ENCODE data around the gene SEMA6D.

Gene SEMA6D

GRCh38 chr15:47750740-47751262 lies 33.5 kb downstream of the SEMA6D start:
- no peaks in the 10 kb centered on the region for H3K36me3 ChIP-seq (ENCODE audit: control insufficient read depth, insufficient read depth, low read length)
- no peaks in the 10 kb centered on the region for H3K27me3 ChIP-seq (ENCODE audit: control insufficient read depth, insufficient read depth, low read length)
- H3K9me3 ChIP-seq (ENCODE audit: control insufficient read depth, low read length): no peaks in the 10 kb centered on the region
- H3K4me1 ChIP-seq (ENCODE audit: control insufficient read depth, insufficient read depth, low read length): no peaks in the 10 kb centered on the region
- no peak overlapping the region for H3K4me3 ChIP-seq (ENCODE audit: low read length)
- no peak overlapping the region for H3K9ac ChIP-seq (ENCODE audit: low read length)

- no peak overlapping the region for H3K9ac ChIP-seq (ENCODE audit: low read length)
- H3K4me3 ChIP-seq (ENCODE audit: low read length): no peak overlapping the region
- no peaks in the 10 kb centered on the region for H3K9me3 ChIP-seq (ENCODE audit: control insufficient read depth, low read length)
- no peaks in the 10 kb centered on the region for H3K27me3 ChIP-seq (ENCODE audit: control insufficient read depth, insufficient read depth, low read length)
- no peaks in the 10 kb centered on the region for H3K36me3 ChIP-seq (ENCODE audit: control insufficient read depth, insufficient read depth, low read length)
- H3K4me1 ChIP-seq (ENCODE audit: control insufficient read depth, insufficient read depth, low read length): no peaks in the 10 kb centered on the region
These were observed 36.3 kb downstream of the SEMA6D start for GRCh38 chr15:47753591-47753990.

- Histone ChIP-seq H3K36me3 (ENCODE audit: control insufficient read depth, insufficient read depth, low read length) (no peaks in the 10 kb centered on the region), H3K4me3 (ENCODE audit: low read length) (no peak overlapping the region), H3K9me3 (ENCODE audit: control insufficient read depth, low read length) (no peaks in the 10 kb centered on the region), H3K27me3 (ENCODE audit: control insufficient read depth, insufficient read depth, low read length) (no peaks in the 10 kb centered on the region), H3K4me1 (ENCODE audit: control insufficient read depth, insufficient read depth, low read length) (no peaks in the 10 kb centered on the region), H3K9ac (ENCODE audit: low read length) (no peak overlapping the region)
These were observed 37.0 kb downstream of the SEMA6D start for GRCh38 chr15:47754312-47754711.

GRCh38 chr15:47755941-47756340 lies 38.6 kb downstream of the SEMA6D start:
- no peak overlapping the region for H3K9ac ChIP-seq (ENCODE audit: low read length)
- no peaks in the 10 kb centered on the region for H3K4me1 ChIP-seq (ENCODE audit: control insufficient read depth, insufficient read depth, low read length)
- no peak overlapping the region for H3K4me3 ChIP-seq (ENCODE audit: low read length)
- no peaks in the 10 kb centered on the region for H3K9me3 ChIP-seq (ENCODE audit: control insufficient read depth, low read length)
- no peaks in the 10 kb centered on the region for H3K27me3 ChIP-seq (ENCODE audit: control insufficient read depth, insufficient read depth, low read length)
- H3K36me3 ChIP-seq (ENCODE audit: control insufficient read depth, insufficient read depth, low read length): no peaks in the 10 kb centered on the region

- Histone ChIP-seq H3K9ac (ENCODE audit: low read length) (no peak overlapping the region), H3K9me3 (ENCODE audit: control insufficient read depth, low read length) (no peaks in the 10 kb centered on the region), H3K27me3 (ENCODE audit: control insufficient read depth, insufficient read depth, low read length) (no peaks in the 10 kb centered on the region), H3K4me1 (ENCODE audit: control insufficient read depth, insufficient read depth, low read length) (no peaks in the 10 kb centered on the region), H3K4me3 (ENCODE audit: low read length) (no peak overlapping the region), H3K36me3 (ENCODE audit: control insufficient read depth, insufficient read depth, low read length) (no peaks in the 10 kb centered on the region)
These were observed 39.6 kb downstream of the SEMA6D start for GRCh38 chr15:47756872-47757271.

GRCh38 chr15:47757331-47757730 lies 40.0 kb downstream of the SEMA6D start:
- Histone ChIP-seq H3K4me3 (ENCODE audit: low read length) (no peak overlapping the region), H3K4me1 (ENCODE audit: control insufficient read depth, insufficient read depth, low read length) (no peaks in the 10 kb centered on the region), H3K27me3 (ENCODE audit: control insufficient read depth, insufficient read depth, low read length) (no peaks in the 10 kb centered on the region), H3K9ac (ENCODE audit: low read length) (no peak overlapping the region), H3K9me3 (ENCODE audit: control insufficient read depth, low read length) (no peaks in the 10 kb centered on the region), H3K36me3 (ENCODE audit: control insufficient read depth, insufficient read depth, low read length) (no peaks in the 10 kb centered on the region)

GRCh38 chr15:47762621-47763020 lies 45.3 kb downstream of the SEMA6D start:
- Histone ChIP-seq H3K4me1 (ENCODE audit: control insufficient read depth, insufficient read depth, low read length) (no peaks in the 10 kb centered on the region), H3K4me3 (ENCODE audit: low read length) (no peak overlapping the region), H3K9me3 (ENCODE audit: control insufficient read depth, low read length) (no peaks in the 10 kb centered on the region), H3K27me3 (ENCODE audit: control insufficient read depth, insufficient read depth, low read length) (no peaks in the 10 kb centered on the region), H3K36me3 (ENCODE audit: control insufficient read depth, insufficient read depth, low read length) (no peaks in the 10 kb centered on the region), H3K9ac (ENCODE audit: low read length) (no peak overlapping the region)

GRCh38 chr15:47764666-47765065 lies 47.4 kb downstream of the SEMA6D start:
- Histone ChIP-seq H3K27me3 (ENCODE audit: control insufficient read depth, insufficient read depth, low read length) (no peaks in the 10 kb centered on the region), H3K4me1 (ENCODE audit: control insufficient read depth, insufficient read depth, low read length) (no peaks in the 10 kb centered on the region), H3K9me3 (ENCODE audit: control insufficient read depth, low read length) (no peaks in the 10 kb centered on the region), H3K4me3 (ENCODE audit: low read length) (no peak overlapping the region), H3K9ac (ENCODE audit: low read length) (no peak overlapping the region), H3K36me3 (ENCODE audit: control insufficient read depth, insufficient read depth, low read length) (no peaks in the 10 kb centered on the region)

GRCh38 chr15:47766406-47766805 lies 49.1 kb downstream of the SEMA6D start:
- Histone ChIP-seq H3K9ac (ENCODE audit: low read length) (no peak overlapping the region), H3K36me3 (ENCODE audit: control insufficient read depth, insufficient read depth, low read length) (no peaks in the 10 kb centered on the region), H3K9me3 (ENCODE audit: control insufficient read depth, low read length) (no peaks in the 10 kb centered on the region), H3K4me1 (ENCODE audit: control insufficient read depth, insufficient read depth, low read length) (no peaks in the 10 kb centered on the region), H3K27me3 (ENCODE audit: control insufficient read depth, insufficient read depth, low read length) (no peaks in the 10 kb centered on the region), H3K4me3 (ENCODE audit: low read length) (no peak overlapping the region)

- Histone ChIP-seq H3K36me3 (ENCODE audit: control insufficient read depth, insufficient read depth, low read length) (no peaks in the 10 kb centered on the region), H3K9ac (ENCODE audit: low read length) (no peak overlapping the region), H3K9me3 (ENCODE audit: control insufficient read depth, low read length) (no peaks in the 10 kb centered on the region), H3K27me3 (ENCODE audit: control insufficient read depth, insufficient read depth, low read length) (no peaks in the 10 kb centered on the region), H3K4me3 (ENCODE audit: low read length) (no peak overlapping the region), H3K4me1 (ENCODE audit: control insufficient read depth, insufficient read depth, low read length) (no peaks in the 10 kb centered on the region)
These were observed 49.7 kb downstream of the SEMA6D start for GRCh38 chr15:47767035-47767434.

GRCh38 chr15:47768735-47769134 lies 51.4 kb downstream of the SEMA6D start:
- Histone ChIP-seq H3K4me3 (ENCODE audit: low read length) (no peak overlapping the region), H3K9ac (ENCODE audit: low read length) (no peak overlapping the region), H3K27me3 (ENCODE audit: control insufficient read depth, insufficient read depth, low read length) (no peaks in the 10 kb centered on the region), H3K4me1 (ENCODE audit: control insufficient read depth, insufficient read depth, low read length) (no peaks in the 10 kb centered on the region), H3K36me3 (ENCODE audit: control insufficient read depth, insufficient read depth, low read length) (no peaks in the 10 kb centered on the region), H3K9me3 (ENCODE audit: control insufficient read depth, low read length) (no peaks in the 10 kb centered on the region)

- Histone ChIP-seq H3K9ac (ENCODE audit: low read length) (no peak overlapping the region), H3K9me3 (ENCODE audit: control insufficient read depth, low read length) (no peaks in the 10 kb centered on the region), H3K36me3 (ENCODE audit: control insufficient read depth, insufficient read depth, low read length) (no peaks in the 10 kb centered on the region), H3K4me3 (ENCODE audit: low read length) (no peak overlapping the region), H3K4me1 (ENCODE audit: control insufficient read depth, insufficient read depth, low read length) (no peaks in the 10 kb centered on the region), H3K27me3 (ENCODE audit: control insufficient read depth, insufficient read depth, low read length) (no peaks in the 10 kb centered on the region)
These were observed 51.9 kb downstream of the SEMA6D start for GRCh38 chr15:47769166-47769565.

GRCh38 chr15:47773143-47773542 lies 55.8 kb downstream of the SEMA6D start:
- Histone ChIP-seq H3K9ac (ENCODE audit: low read length) (no peak overlapping the region), H3K4me1 (ENCODE audit: control insufficient read depth, insufficient read depth, low read length) (no peaks in the 10 kb centered on the region), H3K9me3 (ENCODE audit: control insufficient read depth, low read length) (no peaks in the 10 kb centered on the region), H3K4me3 (ENCODE audit: low read length) (no peak overlapping the region), H3K36me3 (ENCODE audit: control insufficient read depth, insufficient read depth, low read length) (no peaks in the 10 kb centered on the region), H3K27me3 (ENCODE audit: control insufficient read depth, insufficient read depth, low read length) (no peaks in the 10 kb centered on the region)
